Endothelial cell of umbilical vein (primary cell): ENCODE measurements around the gene ARL5B. TPM values are rescaled to one million over a fixed set of nuclear protein-coding genes. Genes with fewer than 3 reads are reported as not detected.

Experiments
- BruUV-seq: library from RNA; stranded (reverse); fragments of 400-500 nt; replicated peaks from 2 replicates; lab custom pipeline; 2021; lab: Mats Ljungman, UMichigan
- CTCF ChIA-PET: fragments of 300-600, 350-600 bp; sonication (Branson Sonifier 250); formaldehyde crosslinking; loops from one replicate; lab custom pipeline; 2021; ENCODE audit warnings: antibody characterized with exemption, inconsistent platforms; lab: Charles Lee
- POLR2A ChIA-PET: fragments of 300-600, 350-600 bp; sonication (Branson Sonifier 250); formaldehyde crosslinking; loops from one replicate; lab custom pipeline; 2021; ENCODE audit warnings: antibody characterized with exemption, inconsistent platforms; lab: Charles Lee
- DNase-seq: peaks from one replicate; pipeline ENCODE4 v3.0.0-alpha.2; 2011; ENCODE audit warnings: low read depth, low spot score
- FAIRE-seq: peaks from 2 replicates; lab custom pipeline; 2011; peaks lifted over from hg19 to GRCh38; lab: Jason Lieb, UNC
- H2AFZ ChIP-seq: 2 replicates; pipeline ENCODE4 v1.6.0; 2012; ENCODE audit warnings: low read depth, low read length, control low read depth, inconsistent platforms
- H3K27ac ChIP-seq: 2 replicates; pipeline ENCODE4 v1.5.1; 2011; ENCODE audit warnings: low read depth, mild to moderate bottlenecking, control low read depth, low read length, moderate library complexity; ENCODE audit not compliant: insufficient read depth
- H3K27me3 ChIP-seq, 2 experiments: 2 replicates each; pipeline versions ENCODE4 v1.6.0 to v1.6.1; 2011; ENCODE audit warnings: low read length in 2 of 2, mixed read lengths in 1 of 2; ENCODE audit not compliant: control insufficient read depth in 2 of 2, insufficient read depth in 2 of 2
- H3K36me3 ChIP-seq, 2 experiments: 2 replicates in 1 of 2; 3 replicates in 1 of 2; pipeline ENCODE4 v1.5.1; 2011; ENCODE audit warnings: low read length in 2 of 2, mild to moderate bottlenecking in 1 of 2, moderate library complexity in 1 of 2; ENCODE audit not compliant: control insufficient read depth in 2 of 2, insufficient read depth in 2 of 2; ENCODE audit errors: extremely low read depth in 1 of 2
- H3K4me1 ChIP-seq: 3 replicates; pipeline ENCODE4 v1.5.1; 2011; ENCODE audit warnings: mild to moderate bottlenecking, low read length; ENCODE audit not compliant: control insufficient read depth, insufficient read depth; ENCODE audit errors: extremely low read depth
- H3K4me2 ChIP-seq: 2 replicates; pipeline ENCODE4 v1.6.1; 2011; ENCODE audit warnings: low read length, control low read depth, mixed read lengths; ENCODE audit not compliant: insufficient read depth
- H3K4me3 ChIP-seq, 3 experiments: fragments of 200-600 bp in 1 of 3; sonication (generic), shearing (Covaris generic) in 1 of 3; replicated peaks in 1 of 3; 2 replicates each; pipeline ENCODE4 v1.5.1; 2011 to 2016; ENCODE audit warnings: control low read depth in 3 of 3, low read length in 3 of 3, mild to moderate bottlenecking in 2 of 3, inconsistent platforms in 1 of 3, low read depth in 1 of 3, moderate library complexity in 1 of 3; ENCODE audit not compliant: insufficient read depth in 1 of 3
- H3K79me2 ChIP-seq: 2 replicates; pipeline ENCODE4 v1.6.0; 2012; ENCODE audit warnings: low read length, inconsistent platforms; ENCODE audit not compliant: control insufficient read depth, insufficient read depth
- H3K9ac ChIP-seq: replicated peaks from 2 replicates; pipeline ENCODE3; 2011; ENCODE audit warnings: low read length, control low read depth; ENCODE audit not compliant: insufficient read depth; ENCODE audit errors: extremely low read depth
- H3K9me1 ChIP-seq: replicated peaks from 3 replicates; pipeline ENCODE4 v1.6.0; 2011; ENCODE audit warnings: mild to moderate bottlenecking, low read length; ENCODE audit not compliant: control insufficient read depth, insufficient read depth; ENCODE audit errors: extremely low read depth
- H3K9me3 ChIP-seq: replicated peaks from 2 replicates; pipeline ENCODE4 v1.5.1; 2012; ENCODE audit warnings: low read length, inconsistent platforms; ENCODE audit not compliant: control insufficient read depth, insufficient read depth
- H4K20me1 ChIP-seq: replicated peaks from 2 replicates; pipeline ENCODE3; 2011; ENCODE audit warnings: mild to moderate bottlenecking, low read length; ENCODE audit not compliant: control insufficient read depth, insufficient read depth; ENCODE audit errors: extremely low read depth
- CTCF ChIP-seq, 2 donors: IDR thresholded peaks; 1 replicate in 1 of 2; 2 replicates in 1 of 2; pipeline ENCODE4 v1.5.1; 2011; ENCODE audit warnings: low read length in 2 of 2, mild to moderate bottlenecking in 2 of 2, moderate library complexity in 2 of 2, control low read depth in 1 of 2, inconsistent platforms in 1 of 2, low read depth in 1 of 2; ENCODE audit not compliant: insufficient read depth in 1 of 2; ENCODE audit errors: extremely low read depth in 1 of 2
- EZH2 ChIP-seq: IDR thresholded peaks from 2 replicates; pipeline ENCODE4 v1.6.1; 2012; ENCODE audit warnings: borderline replicate concordance, low read depth, mild to moderate bottlenecking, moderate library complexity, low read length, inconsistent platforms; ENCODE audit not compliant: severe bottlenecking
- FOS ChIP-seq: IDR thresholded peaks from 2 replicates; pipeline ENCODE4 v1.6.1; 2011; ENCODE audit warnings: mild to moderate bottlenecking, low read length, moderate library complexity, borderline replicate concordance; ENCODE audit not compliant: insufficient read depth
- GATA2 ChIP-seq: IDR thresholded peaks from 2 replicates; pipeline ENCODE4 v1.7.0; 2011; ENCODE audit warnings: low read depth, mild to moderate bottlenecking, moderate library complexity, mixed read lengths, low read length; ENCODE audit not compliant: insufficient read length, insufficient read depth
- JUN ChIP-seq: IDR thresholded peaks from 2 replicates; pipeline ENCODE4 v1.6.1; 2011; ENCODE audit warnings: borderline replicate concordance, low read depth; ENCODE audit not compliant: insufficient read length, insufficient read depth
- MAX ChIP-seq: IDR thresholded peaks from 2 replicates; pipeline ENCODE4 v1.6.1; 2011; ENCODE audit not compliant: insufficient read depth, insufficient read length
- MYC ChIP-seq: IDR thresholded peaks from one replicate; pipeline ENCODE4 v1.6.1; 2011; ENCODE audit warnings: mild to moderate bottlenecking, low read depth, low read length
- POLR2A ChIP-seq: IDR thresholded peaks from 2 replicates; pipeline ENCODE4 v1.6.1; 2012; ENCODE audit warnings: low read depth, mild to moderate bottlenecking, control low read depth, low read length
- POLR2AphosphoS5 ChIP-seq: IDR thresholded peaks from 2 replicates; pipeline ENCODE4 v1.6.1; 2012; ENCODE audit warnings: low read depth, mild to moderate bottlenecking, control low read depth, low read length, moderate library complexity; ENCODE audit not compliant: insufficient read depth
- dilution Hi-C: fragments of 300-500 bp; cut with MboI; formaldehyde crosslinking; loops from one replicate; pipeline ENCODE4 v1.15.0; 2019; ENCODE audit warnings: low sequenced_read_pairs; ENCODE audit not compliant: extremely low pct_ligation_motif_present
- intact Hi-C: fragments of 100-400 bp; cut with micrococcal nuclease; formaldehyde crosslinking; loops from one replicate; pipeline ENCODE4 v1.10.0; 2022
- polyA plus RNA-seq, 4 experiments: library from polyadenylated mRNA; depleted of rRNA in 3 of 4; stranded (reverse) in 3 of 4; unstranded in 1 of 4; fragments of >200 nt; gene quantifications; 2 replicates each; pipeline versions ENCODE4 v1.2.1 to v1.2.3, GENCODE V29; 2011 to 2012; ENCODE audit warnings: missing spikeins in 1 of 4
- total RNA-seq: library from RNA; stranded (reverse); gene quantifications from 2 replicates; pipeline ENCODE4 v1.2.3, GENCODE V29; 2021

Gene ARL5B
- total and polyA plus RNA-seq, 2 donors (not counting 3 experiments of a cell fraction or from before 2014, with no cell fraction given) = 5.1 to 19.1 TPM

- H2AFZ ChIP-seq = no peak overlapping the region
- H3K4me2 ChIP-seq = no peak overlapping the region
- no peak overlapping the region for H3K27ac ChIP-seq
- H3K9ac ChIP-seq = no peak overlapping the region
- dilution Hi-C loops = no loop called here
- intact Hi-C loops = no loop called here
- H4K20me1 ChIP-seq = no peaks in the 10 kb centered on the region
- DNase-seq = peak; percentile 12
- ChIA-PET CTCF (no interaction called here), POLR2A (no interaction called here)
- no peaks in the 10 kb centered on the region for H3K79me2 ChIP-seq
- no peaks in the 10 kb centered on the region for H3K4me1 ChIP-seq
- TF ChIP-seq POLR2AphosphoS5 = no peak
- no peak for TF ChIP-seq GATA2
- no peak for TF ChIP-seq JUN
- TF ChIP-seq EZH2 = no peak
- no peak for TF ChIP-seq FOS
- no peak for TF ChIP-seq MAX
- TF ChIP-seq CTCF (IDR thresholded peaks at IDR 0.05; ENCODE audit: extremely low read depth in 1 of 2, insufficient read depth in 1 of 2, low read depth in 1 of 2, low read length in 2 of 2) = no peak
- no peak for TF ChIP-seq MYC
- no peak for TF ChIP-seq POLR2A
- FAIRE-seq = no peak
- no peak overlapping the region for H3K4me3 ChIP-seq
- H3K9me1 ChIP-seq = no peaks in the 10 kb centered on the region
- no TSS peak for BruUV-seq
- H3K9me3 ChIP-seq = no peaks in the 10 kb centered on the region
- no peaks in the 10 kb centered on the region for H3K36me3 ChIP-seq
- no peaks in the 10 kb centered on the region for H3K27me3 ChIP-seq
These were observed 40.2 kb upstream of the ARL5B start for GRCh38 chr10:18619016-18619415.
